ENCODE results near the gene TMEM129.
"Not testable (repeated sequence)": the region's sequence is repeated elsewhere in the genome, so short reads cannot be mapped to it uniquely, and the experiment has no call there.

TMEM129 gene

GRCh38 chr4:1678244-1678643 lies 42.9 kb downstream of the TMEM129 start:
- Histone ChIP-seq H3K36me3 (ENCODE audit: control insufficient read depth, insufficient read depth, low read length) (no peaks in the 10 kb centered on the region), H3K9me3 (ENCODE audit: control insufficient read depth, insufficient read depth, low read length) (no peaks in the 10 kb centered on the region), H3K4me3 (ENCODE audit: low read length) (no peak overlapping the region), H3K4me1 (ENCODE audit: control insufficient read depth, insufficient read depth, low read length) (no peaks in the 10 kb centered on the region), H3K27me3 (ENCODE audit: control insufficient read depth, insufficient read depth, low read length) (peaks cover 5% of the 10 kb centered on the region; the same call in 1 of the 2 replicates), H3K27ac (ENCODE audit: low read length) (no peak overlapping the region)
- no CpG with 5 or more reads among the region's 5 CpGs for WGBS (ENCODE audit: insufficient coverage, insufficient read length)
- no peak for DNase-seq (ENCODE audit: low read depth, low spot score)

- no peaks in the 10 kb centered on the region for H3K4me1 ChIP-seq (ENCODE audit: control insufficient read depth, insufficient read depth, low read length)
- WGBS (ENCODE audit: insufficient coverage, insufficient read length), result no CpG with 5 or more reads among the region's 25 CpGs
- no peaks in the 10 kb centered on the region for H3K9me3 ChIP-seq (ENCODE audit: control insufficient read depth, insufficient read depth, low read length)
- H3K27ac ChIP-seq (ENCODE audit: low read length), result no peak overlapping the region
- DNase-seq (ENCODE audit: low read depth, low spot score), result no peak
- no peaks in the 10 kb centered on the region for H3K27me3 ChIP-seq (ENCODE audit: control insufficient read depth, insufficient read depth, low read length)
- no peak overlapping the region for H3K4me3 ChIP-seq (ENCODE audit: low read length)
- no peaks in the 10 kb centered on the region for H3K36me3 ChIP-seq (ENCODE audit: control insufficient read depth, insufficient read depth, low read length)
Measured at GRCh38 chr4:1676605-1677525, 44.3 kb downstream of the TMEM129 start.

DNA sequence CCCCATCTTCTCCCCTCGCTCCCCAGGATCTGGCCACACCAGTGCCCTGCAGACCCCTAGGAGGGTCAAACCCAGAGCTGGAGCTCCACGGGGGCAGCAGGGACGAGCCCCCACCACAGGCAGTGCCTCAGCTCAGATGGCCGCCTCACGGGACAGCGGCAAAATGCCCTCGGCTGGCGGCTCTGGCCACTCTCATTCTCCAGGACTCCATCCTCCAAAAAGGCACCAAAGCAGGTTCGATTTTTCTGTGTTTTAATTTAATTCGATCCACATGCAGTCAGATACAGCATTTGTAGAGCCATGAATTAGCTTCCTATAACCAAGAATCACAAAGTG lies 45.4 kb downstream of the TMEM129 start:
- Histone ChIP-seq H3K9me3 (ENCODE audit: control insufficient read depth, insufficient read depth, low read length) (no peaks in the 10 kb centered on the region), H3K27ac (ENCODE audit: low read length) (no peak overlapping the region), H3K4me1 (ENCODE audit: control insufficient read depth, insufficient read depth, low read length) (no peaks in the 10 kb centered on the region), H3K4me3 (ENCODE audit: low read length) (no peak overlapping the region), H3K27me3 (ENCODE audit: control insufficient read depth, insufficient read depth, low read length) (no peaks in the 10 kb centered on the region), H3K36me3 (ENCODE audit: control insufficient read depth, insufficient read depth, low read length) (no peaks in the 10 kb centered on the region)
- DNase-seq (ENCODE audit: low read depth, low spot score), result no peak
- WGBS (ENCODE audit: insufficient coverage, insufficient read length), result no CpG with 5 or more reads among the region's 10 CpGs

GRCh38 chr4:1675136-1675801 lies 45.9 kb downstream of the TMEM129 start:
- no peak for DNase-seq (ENCODE audit: low read depth, low spot score)
- Histone ChIP-seq H3K9me3 (ENCODE audit: control insufficient read depth, insufficient read depth, low read length) (no peaks in the 10 kb centered on the region), H3K4me3 (ENCODE audit: low read length) (no peak overlapping the region), H3K4me1 (ENCODE audit: control insufficient read depth, insufficient read depth, low read length) (no peaks in the 10 kb centered on the region), H3K27me3 (ENCODE audit: control insufficient read depth, insufficient read depth, low read length) (no peaks in the 10 kb centered on the region), H3K36me3 (ENCODE audit: control insufficient read depth, insufficient read depth, low read length) (no peaks in the 10 kb centered on the region), H3K27ac (ENCODE audit: low read length) (no peak overlapping the region)
- no CpG with 5 or more reads among the region's 19 CpGs for WGBS (ENCODE audit: insufficient coverage, insufficient read length)

DNA sequence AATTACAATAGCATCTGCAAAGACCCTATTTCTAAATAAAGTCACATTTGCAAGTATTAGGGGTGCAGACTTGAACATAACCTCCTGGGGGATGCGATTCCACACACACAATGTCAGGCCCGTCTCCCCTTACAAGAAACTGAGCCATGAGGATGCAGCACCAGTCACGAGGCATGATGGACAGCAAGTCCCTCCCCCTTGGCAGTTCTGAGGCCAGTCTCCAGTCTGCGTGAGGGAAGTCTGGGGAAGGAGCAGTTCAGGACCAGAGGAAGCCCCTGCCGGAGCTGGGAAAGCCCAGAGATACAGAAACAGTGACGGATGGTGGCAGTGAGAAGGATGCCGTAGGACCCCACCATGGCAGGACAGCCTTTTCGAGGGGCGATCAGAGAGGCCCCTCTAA lies 46.4 kb downstream of the TMEM129 start:
- no peaks in the 10 kb centered on the region for H3K36me3 ChIP-seq (ENCODE audit: control insufficient read depth, insufficient read depth, low read length)
- WGBS (ENCODE audit: insufficient coverage, insufficient read length), result no CpG with 5 or more reads among the region's 9 CpGs

GRCh38 chr4:1673671-1674070 lies 47.5 kb downstream of the TMEM129 start:
- Histone ChIP-seq H3K36me3 (ENCODE audit: control insufficient read depth, insufficient read depth, low read length) (no peaks in the 10 kb centered on the region), H3K4me1 (ENCODE audit: control insufficient read depth, insufficient read depth, low read length) (no peaks in the 10 kb centered on the region), H3K27me3 (ENCODE audit: control insufficient read depth, insufficient read depth, low read length) (no peaks in the 10 kb centered on the region), H3K4me3 (ENCODE audit: low read length) (no peak overlapping the region), H3K27ac (ENCODE audit: low read length) (no peak overlapping the region), H3K9me3 (ENCODE audit: control insufficient read depth, insufficient read depth, low read length) (no peaks in the 10 kb centered on the region)
- DNase-seq (ENCODE audit: low read depth, low spot score), result no peak
- no CpG with 5 or more reads among the region's 20 CpGs for WGBS (ENCODE audit: insufficient coverage, insufficient read length)

More for the DNA sequence above, 46.4 kb downstream of the TMEM129 start:
- Histone ChIP-seq H3K27ac (ENCODE audit: low read length) (no peak overlapping the region), H3K4me3 (ENCODE audit: low read length) (no peak overlapping the region), H3K9me3 (ENCODE audit: control insufficient read depth, insufficient read depth, low read length) (no peaks in the 10 kb centered on the region), H3K4me1 (ENCODE audit: control insufficient read depth, insufficient read depth, low read length) (no peaks in the 10 kb centered on the region), H3K27me3 (ENCODE audit: control insufficient read depth, insufficient read depth, low read length) (no peaks in the 10 kb centered on the region)
- no peak for DNase-seq (ENCODE audit: low read depth, low spot score)

- no CpG with 5 or more reads among the region's 20 CpGs for WGBS (ENCODE audit: insufficient coverage, insufficient read length)
- not testable (repeated sequence) for H3K27ac ChIP-seq (ENCODE audit: low read length); H3K36me3 ChIP-seq (ENCODE audit: control insufficient read depth, insufficient read depth, low read length); H3K4me1 ChIP-seq (ENCODE audit: control insufficient read depth, insufficient read depth, low read length); DNase-seq (ENCODE audit: low read depth, low spot score); H3K4me3 ChIP-seq (ENCODE audit: low read length); H3K27me3 ChIP-seq (ENCODE audit: control insufficient read depth, insufficient read depth, low read length); H3K9me3 ChIP-seq (ENCODE audit: control insufficient read depth, insufficient read depth, low read length)
Measured at GRCh38 chr4:1671011-1671410, 50.1 kb downstream of the TMEM129 start.

GRCh38 chr4:1670279-1670678 lies 50.8 kb downstream of the TMEM129 start:
- DNase-seq (ENCODE audit: low read depth, low spot score), result no peak
- Histone ChIP-seq H3K27me3 (ENCODE audit: control insufficient read depth, insufficient read depth, low read length) (no peaks in the 10 kb centered on the region), H3K9me3 (ENCODE audit: control insufficient read depth, insufficient read depth, low read length) (no peaks in the 10 kb centered on the region), H3K27ac (ENCODE audit: low read length) (no peak overlapping the region), H3K4me1 (ENCODE audit: control insufficient read depth, insufficient read depth, low read length) (peaks cover 2% of the 10 kb centered on the region; the same call in 1 of the 2 replicates), H3K36me3 (ENCODE audit: control insufficient read depth, insufficient read depth, low read length) (no peaks in the 10 kb centered on the region), H3K4me3 (ENCODE audit: low read length) (no peak overlapping the region)
- no CpG with 5 or more reads among the region's 11 CpGs for WGBS (ENCODE audit: insufficient coverage, insufficient read length)

DNA sequence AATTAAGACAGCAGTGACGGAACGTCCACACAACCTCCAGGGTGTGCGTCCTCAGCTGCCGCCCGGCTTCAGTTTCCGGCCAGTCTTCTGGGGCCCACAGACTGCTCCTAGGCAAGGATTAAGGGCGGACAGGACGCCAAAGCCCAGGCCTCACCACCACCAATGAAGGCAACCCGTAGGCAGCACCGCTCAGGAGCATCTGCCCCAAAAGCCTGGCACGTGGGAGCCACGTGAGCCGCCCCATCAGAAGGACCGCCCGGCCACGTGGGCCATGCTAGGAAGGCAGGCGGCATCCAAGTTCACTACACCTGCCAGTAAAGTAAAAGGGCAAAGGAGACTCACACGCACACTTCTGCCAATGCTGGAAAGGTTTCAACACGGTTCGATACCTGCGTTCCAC lies 51.3 kb downstream of the TMEM129 start:
- DNase-seq (ENCODE audit: low read depth, low spot score), result no peak
- no peak overlapping the region for H3K4me3 ChIP-seq (ENCODE audit: low read length)
- no peaks in the 10 kb centered on the region for H3K27me3 ChIP-seq (ENCODE audit: control insufficient read depth, insufficient read depth, low read length)
- H3K4me1 ChIP-seq (ENCODE audit: control insufficient read depth, insufficient read depth, low read length), result peaks cover 2% of the 10 kb centered on the region; the same call in 1 of the 2 replicates
- no peaks in the 10 kb centered on the region for H3K36me3 ChIP-seq (ENCODE audit: control insufficient read depth, insufficient read depth, low read length)
- H3K9me3 ChIP-seq (ENCODE audit: control insufficient read depth, insufficient read depth, low read length), result no peaks in the 10 kb centered on the region
- H3K27ac ChIP-seq (ENCODE audit: low read length), result no peak overlapping the region
- no CpG with 5 or more reads among the region's 21 CpGs for WGBS (ENCODE audit: insufficient coverage, insufficient read length)

DNA sequence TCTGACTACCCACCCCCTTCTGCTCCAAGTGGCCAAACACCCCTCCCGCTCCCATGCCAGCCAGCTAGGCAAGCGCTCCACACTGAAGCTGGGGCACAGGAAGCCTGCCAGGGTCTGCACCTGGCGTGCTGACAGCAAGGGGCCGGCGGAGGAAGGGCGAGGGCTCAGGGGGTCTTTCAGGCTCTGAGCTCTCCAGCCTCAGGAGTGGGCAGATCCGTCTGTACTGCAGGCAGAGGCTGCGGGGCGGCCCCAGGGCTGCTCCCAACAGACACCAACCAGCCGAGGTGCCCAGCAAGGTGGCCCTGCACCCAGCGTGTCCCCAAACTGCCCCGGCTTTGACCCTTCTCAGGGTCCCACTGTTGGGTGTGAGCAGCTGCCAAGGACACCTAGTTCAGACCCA lies 51.9 kb downstream of the TMEM129 start:
- Histone ChIP-seq H3K36me3 (ENCODE audit: control insufficient read depth, insufficient read depth, low read length) (no peaks in the 10 kb centered on the region), H3K9me3 (ENCODE audit: control insufficient read depth, insufficient read depth, low read length) (no peaks in the 10 kb centered on the region)
- no CpG with 5 or more reads among the region's 12 CpGs for WGBS (ENCODE audit: insufficient coverage, insufficient read length)

More for the DNA sequence above, 51.9 kb downstream of the TMEM129 start:
- no peak overlapping the region for H3K4me3 ChIP-seq (ENCODE audit: low read length)
- H3K4me1 ChIP-seq (ENCODE audit: control insufficient read depth, insufficient read depth, low read length), result peaks cover 2% of the 10 kb centered on the region; the same call in 1 of the 2 replicates
- no peaks in the 10 kb centered on the region for H3K27me3 ChIP-seq (ENCODE audit: control insufficient read depth, insufficient read depth, low read length)
- H3K27ac ChIP-seq (ENCODE audit: low read length), result no peak overlapping the region
- no peak for DNase-seq (ENCODE audit: low read depth, low spot score)
